GM12872 (cell line): ENCODE results near the gene CREBRF.

Experiments
- TF ChIP-seq, protein P1 (sequence below): IDR thresholded peaks from 3 replicates; pipeline ENCODE4 v1.5.1; 2011; ENCODE audit warnings: low read depth, mild to moderate bottlenecking, low read length, moderate library complexity; ENCODE audit not compliant: insufficient read depth

Gene CREBRF

DNA sequence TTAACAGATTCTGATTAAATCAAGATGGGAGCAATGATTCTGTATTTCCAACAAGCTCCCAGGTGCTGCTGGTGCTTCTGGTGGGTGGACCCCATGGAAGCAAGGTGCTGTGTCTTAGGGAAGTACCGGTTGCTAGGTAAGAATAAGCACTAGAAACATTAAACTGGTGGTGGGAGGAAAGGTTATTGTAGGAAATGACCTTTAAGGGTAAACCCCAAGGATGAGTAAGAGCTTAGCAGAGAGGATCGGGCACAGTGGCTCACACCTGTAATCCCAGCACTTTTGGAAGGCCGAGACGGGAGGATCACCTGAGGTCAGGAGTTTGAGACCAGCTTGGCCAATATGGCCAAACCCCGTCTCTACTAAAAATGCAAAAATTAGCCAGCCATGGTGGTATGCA lies 16.2 kb upstream of the CREBRF start:
- TF ChIP-seq, protein P1, sequence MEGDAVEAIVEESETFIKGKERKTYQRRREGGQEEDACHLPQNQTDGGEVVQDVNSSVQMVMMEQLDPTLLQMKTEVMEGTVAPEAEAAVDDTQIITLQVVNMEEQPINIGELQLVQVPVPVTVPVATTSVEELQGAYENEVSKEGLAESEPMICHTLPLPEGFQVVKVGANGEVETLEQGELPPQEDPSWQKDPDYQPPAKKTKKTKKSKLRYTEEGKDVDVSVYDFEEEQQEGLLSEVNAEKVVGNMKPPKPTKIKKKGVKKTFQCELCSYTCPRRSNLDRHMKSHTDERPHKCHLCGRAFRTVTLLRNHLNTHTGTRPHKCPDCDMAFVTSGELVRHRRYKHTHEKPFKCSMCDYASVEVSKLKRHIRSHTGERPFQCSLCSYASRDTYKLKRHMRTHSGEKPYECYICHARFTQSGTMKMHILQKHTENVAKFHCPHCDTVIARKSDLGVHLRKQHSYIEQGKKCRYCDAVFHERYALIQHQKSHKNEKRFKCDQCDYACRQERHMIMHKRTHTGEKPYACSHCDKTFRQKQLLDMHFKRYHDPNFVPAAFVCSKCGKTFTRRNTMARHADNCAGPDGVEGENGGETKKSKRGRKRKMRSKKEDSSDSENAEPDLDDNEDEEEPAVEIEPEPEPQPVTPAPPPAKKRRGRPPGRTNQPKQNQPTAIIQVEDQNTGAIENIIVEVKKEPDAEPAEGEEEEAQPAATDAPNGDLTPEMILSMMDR = no peak

- TF ChIP-seq, protein P1 = no peak
Observed at GRCh38 chr5:173041881-173042762, 14.0 kb upstream of the CREBRF start.

DNA sequence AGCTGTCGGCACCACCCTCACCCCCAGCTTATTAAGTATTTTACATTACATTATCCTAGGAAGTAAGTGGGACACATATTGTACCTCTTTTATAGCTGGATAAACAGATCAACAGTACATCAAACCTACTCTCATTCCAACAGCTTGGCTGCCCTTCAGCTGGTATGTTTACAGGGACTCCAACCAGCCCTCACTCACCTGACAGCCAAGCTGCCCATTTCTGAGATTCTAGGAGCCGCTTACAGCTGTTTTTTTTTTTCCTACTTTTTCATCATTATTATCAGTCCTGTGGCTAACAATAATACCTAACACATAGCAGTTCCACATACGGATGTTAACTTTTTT lies 13.4 kb upstream of the CREBRF start:
- TF ChIP-seq, protein P1 = no peak

- TF ChIP-seq, protein P1 = no peak
Observed at GRCh38 chr5:173045474-173045873, 10.7 kb upstream of the CREBRF start.

DNA sequence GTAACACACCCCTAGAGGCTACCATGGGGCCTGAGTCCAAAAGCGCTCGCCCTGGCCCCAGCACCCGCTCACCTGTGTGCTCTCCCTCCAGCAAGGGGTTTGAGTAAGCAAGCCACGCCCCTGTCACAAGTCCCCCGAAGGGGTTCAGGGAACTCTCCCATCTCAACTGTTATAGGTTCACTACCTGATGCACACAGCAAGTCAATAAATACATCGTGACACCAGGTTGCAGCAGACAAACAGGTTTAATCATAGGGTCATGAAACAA lies 8.4 kb upstream of the CREBRF start:
- TF ChIP-seq, protein P1 = no peak

DNA sequence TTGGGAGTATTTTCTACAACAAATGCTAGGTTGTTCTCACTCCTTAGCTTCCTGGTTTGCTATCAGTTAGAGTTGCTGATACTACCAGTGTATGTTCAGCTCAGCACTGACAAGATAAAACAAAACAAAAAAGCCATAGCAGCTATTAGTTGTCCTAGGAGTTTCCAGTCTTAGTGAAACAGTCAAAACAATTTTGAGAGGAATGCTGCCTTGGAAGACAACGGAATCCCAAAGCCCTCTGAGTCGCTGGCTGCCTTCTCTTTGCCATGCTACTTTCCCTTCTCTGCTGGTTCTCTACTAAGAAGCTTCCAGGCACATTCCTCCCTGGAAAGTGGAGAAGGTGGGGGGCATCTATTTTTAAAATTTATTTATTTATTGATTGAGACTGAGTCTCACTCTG lies 5.4 kb upstream of the CREBRF start:
- TF ChIP-seq, protein P1 = no peak

- TF ChIP-seq, protein P1 = no peak
Observed at GRCh38 chr5:173051746-173052145, 4.4 kb upstream of the CREBRF start.

- TF ChIP-seq, protein P1 = no peak
Observed at GRCh38 chr5:173053041-173053440, 3.1 kb upstream of the CREBRF start.
